Kidney (tissue), 14 donors: ENCODE results near the gene PCNX2. TPM values are rescaled to one million over a fixed set of nuclear protein-coding genes. Genes with fewer than 3 reads are reported as not detected.

Experiments used
- DNase-seq, 5 donors: peaks; one replicate each; pipeline ENCODE4 v3.0.0-alpha.2; 2013 to 2020
- FAIRE-seq: peaks from 2 replicates; lab custom pipeline; 2012; peaks lifted over from hg19 to GRCh38; lab: Jason Lieb, UNC
- H3K27ac ChIP-seq, 2 donors: one replicate each; pipeline ENCODE4 v1.7.0; 2013; ENCODE audit warnings: low read depth in 2 of 2, low read length in 2 of 2, inconsistent platforms in 1 of 2
- H3K27me3 ChIP-seq: one replicate; pipeline ENCODE4 v1.7.1; 2013; ENCODE audit warnings: low read length, inconsistent platforms; ENCODE audit not compliant: control insufficient read depth, insufficient read depth
- H3K36me3 ChIP-seq, 3 donors: one replicate each; pipeline versions ENCODE4 v1.7.0 to v1.7.1; 2013; ENCODE audit warnings: low read length in 3 of 3, control low read depth in 1 of 3, inconsistent platforms in 1 of 3; ENCODE audit not compliant: insufficient read depth in 3 of 3, control insufficient read depth in 2 of 3
- H3K4me1 ChIP-seq, 3 donors: one replicate each; pipeline versions ENCODE4 v1.7.0 to v1.7.1; 2013; ENCODE audit warnings: low read length in 3 of 3, inconsistent platforms in 1 of 3, low read depth in 1 of 3; ENCODE audit not compliant: control insufficient read depth in 2 of 3, insufficient read depth in 2 of 3
- H3K4me3 ChIP-seq, 3 donors: one replicate each; pipeline versions ENCODE4 v1.7.0 to v1.8.1; 2013; ENCODE audit warnings: low read length in 3 of 3, control low read depth in 1 of 3, inconsistent platforms in 1 of 3
- H3K9ac ChIP-seq, 3 donors: one replicate each; pipeline versions ENCODE4 v1.7.0 to v1.7.1; 2013; ENCODE audit warnings: low read length in 3 of 3, control low read depth in 1 of 3, inconsistent platforms in 1 of 3
- H3K9me3 ChIP-seq, 3 donors: one replicate each; pipeline versions ENCODE4 v1.7.0 to v1.7.1; 2013; ENCODE audit warnings: low read length in 3 of 3, control low read depth in 1 of 3, inconsistent platforms in 1 of 3; ENCODE audit not compliant: control insufficient read depth in 2 of 3, insufficient read depth in 1 of 3
- CTCF ChIP-seq: IDR thresholded peaks from 3 replicates; pipeline ENCODE4 v1.5.1; 2012; ENCODE audit warnings: mild to moderate bottlenecking, moderate library complexity, borderline replicate concordance; ENCODE audit not compliant: insufficient read depth; ENCODE audit errors: extremely low read depth
- intact Hi-C: fragments of 100-400 bp; cut with DNase I; formaldehyde crosslinking; loops from one replicate; pipeline ENCODE4 v1.11.1; 2022
- polyA plus RNA-seq: library from polyadenylated mRNA; stranded (reverse); fragments of 350-450 nt; fragmentation: Illumina TruSeq; extraction: RNeasy Lipid Tissue Mini Kit (QIAGEN cat#74804); gene quantifications from one replicate; pipeline ENCODE4 v1.2.3, GENCODE V29; 2014; ENCODE audit warnings: low read depth, low replicate concordance; ENCODE audit not compliant: insufficient read depth
- total RNA-seq: library from RNA; stranded (reverse); fragmentation: NEBNext Ultra II Directional; extraction: Animal tissue kit (Norgen Biotek cat#: 25700); gene quantifications from one replicate; pipeline ENCODE4 v1.2.1, GENCODE V29; 2021
- donor health status: control.
- donor health status: control.
- donor health status: control.
- donor health status: control.
- donor health status: control.
- donor health status: DM: yes; HTN: yes; CAD: no.
- donor health status: Normal renal cell carcinoma (clear cell type).

Gene PCNX2
- total and polyA plus RNA-seq, 2 donors from 2014 or later = 5.2 to 29.2 TPM

GRCh38 chr1:232987774-232988140 lies 307.8 kb downstream of the PCNX2 start:
- Histone ChIP-seq H3K36me3 (no peaks in the 10 kb centered on the region), H3K9me3 (no peaks in the 10 kb centered on the region), H3K27me3 (no peaks in the 10 kb centered on the region), H3K4me1 (no peaks in the 10 kb centered on the region), H3K27ac (no peak overlapping the region), H3K9ac (no peak overlapping the region), H3K4me3 (no peak overlapping the region)
- intact Hi-C loops = no loop called here
- no peak for DNase-seq
- no peak for TF ChIP-seq CTCF
- FAIRE-seq = no peak

- Histone ChIP-seq H3K9me3 (no peaks in the 10 kb centered on the region), H3K4me3 (no peak overlapping the region), H3K27me3 (no peaks in the 10 kb centered on the region), H3K9ac (no peak overlapping the region), H3K36me3 (no peaks in the 10 kb centered on the region), H3K4me1 (no peaks in the 10 kb centered on the region), H3K27ac (no peak overlapping the region)
- FAIRE-seq (no peak), DNase-seq (no peak)
- intact Hi-C loops = no loop called here
- no peak for TF ChIP-seq CTCF
Measured at GRCh38 chr1:232987046-232987773, 308.3 kb downstream of the PCNX2 start.

GRCh38 chr1:232986527-232986922 lies 309.0 kb downstream of the PCNX2 start:
- H3K9ac ChIP-seq = no peak overlapping the region
- TF ChIP-seq CTCF = no peak
- H3K27ac ChIP-seq = no peak overlapping the region
- intact Hi-C loops = no loop called here
- no peaks in the 10 kb centered on the region for H3K36me3 ChIP-seq
- H3K4me3 ChIP-seq = no peak overlapping the region
- no peaks in the 10 kb centered on the region for H3K4me1 ChIP-seq
- no peaks in the 10 kb centered on the region for H3K9me3 ChIP-seq
- H3K27me3 ChIP-seq = no peaks in the 10 kb centered on the region
- no peak for DNase-seq
- no peak for FAIRE-seq
